HG02588 (cell line): ENCODE results near the gene RAPGEF1.

Experiments
- ATAC-seq: cut with Tn5 transposase; IDR thresholded peaks from one replicate; pipeline ENCODE4 v1.9.1; 2021; ENCODE audit warnings: mild to moderate bottlenecking, moderate library complexity; ENCODE audit not compliant: unreplicated experiment

Gene RAPGEF1

DNA sequence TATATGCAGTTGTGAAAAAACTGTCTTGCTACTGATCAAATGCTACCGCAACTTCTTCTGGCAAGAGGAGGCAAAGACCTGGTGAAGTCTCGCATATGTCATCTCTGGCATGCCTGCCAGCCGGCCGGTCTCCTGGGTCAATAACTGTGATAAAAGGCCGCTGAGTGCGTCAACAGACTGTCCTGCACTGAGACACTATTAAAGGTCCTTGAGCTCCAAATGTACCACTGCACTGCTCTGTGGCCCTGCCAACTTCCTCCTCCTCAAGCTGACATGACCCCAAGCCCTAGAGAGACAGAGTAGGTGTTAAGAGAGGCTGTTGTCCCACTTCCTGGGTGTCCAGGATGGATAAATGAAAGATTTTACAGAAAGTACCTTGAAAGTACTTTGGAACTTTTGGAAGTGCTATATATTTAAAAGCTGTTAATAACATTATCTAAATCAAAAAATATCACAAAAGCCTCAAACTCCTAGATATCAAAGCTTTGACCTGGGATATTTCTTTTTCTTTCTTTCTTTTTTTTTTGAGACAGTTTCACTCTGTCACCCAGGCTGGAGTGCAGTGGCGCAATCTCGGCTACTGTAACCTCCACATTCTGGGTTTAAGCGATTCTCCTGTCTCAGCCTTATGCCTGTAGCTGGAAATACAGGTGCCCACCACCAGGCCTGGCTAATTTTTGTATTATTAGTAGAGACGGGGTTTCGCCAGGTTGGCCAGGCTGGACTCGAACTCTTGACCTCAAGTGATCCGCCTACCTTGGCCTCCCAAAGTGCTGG lies 31.5 kb downstream of the RAPGEF1 start:
- no peak for ATAC-seq

DNA sequence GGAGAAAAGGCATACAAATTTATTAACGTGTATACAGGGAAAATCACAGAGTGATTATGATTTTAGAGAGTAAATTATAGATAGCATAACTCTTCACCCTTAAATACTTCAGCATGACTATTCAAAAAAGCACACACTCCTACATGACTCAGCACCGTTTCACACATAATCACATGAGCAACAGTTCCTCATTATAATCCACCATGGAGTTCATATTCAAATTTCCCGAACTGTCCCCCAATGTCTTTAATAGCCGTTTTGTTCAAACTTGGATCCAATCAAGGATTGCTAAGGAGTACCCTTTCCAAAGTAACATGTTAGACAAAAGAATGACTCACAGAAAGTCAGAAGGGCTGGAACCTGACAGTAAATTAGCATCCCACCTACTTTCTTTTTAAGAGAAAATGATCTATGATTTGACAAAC lies 32.1 kb downstream of the RAPGEF1 start:
- ATAC-seq: no peak

DNA sequence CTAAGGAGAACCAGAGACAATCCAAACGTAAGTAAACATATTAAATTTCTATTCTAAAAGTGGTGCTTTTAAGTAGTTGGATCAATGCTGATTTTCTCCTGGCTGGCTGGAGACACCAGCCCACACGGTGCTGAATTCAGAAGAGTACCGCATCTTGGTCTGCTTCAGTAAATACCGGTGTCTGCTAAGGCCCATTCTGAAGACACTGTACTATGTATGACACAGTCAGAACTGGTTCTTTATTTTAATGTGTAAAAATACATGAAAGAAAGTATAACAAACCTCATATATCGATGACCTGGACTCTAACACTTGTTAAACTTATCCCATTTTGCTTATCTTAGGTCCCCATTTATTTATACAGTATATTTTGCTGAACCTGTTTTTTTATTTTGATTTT lies 32.8 kb downstream of the RAPGEF1 start:
- no peak for ATAC-seq

DNA sequence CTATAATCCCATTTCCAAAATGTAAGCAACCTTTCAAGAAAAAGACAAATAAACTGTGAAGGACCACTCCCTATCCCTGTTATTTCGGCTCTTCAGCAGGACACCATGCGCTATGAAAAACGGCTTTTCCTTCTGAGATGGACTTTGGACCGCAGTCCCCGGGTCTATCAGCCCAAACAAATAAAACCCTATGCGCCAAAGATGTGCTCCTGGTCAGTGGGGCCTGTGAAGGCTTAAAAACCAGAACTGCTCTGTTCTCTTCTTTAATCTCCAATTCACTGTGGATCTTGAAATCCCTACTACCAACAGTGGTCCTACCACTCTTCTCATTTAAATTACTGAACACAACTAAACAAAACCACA lies 33.3 kb downstream of the RAPGEF1 start:
- no peak for ATAC-seq

DNA sequence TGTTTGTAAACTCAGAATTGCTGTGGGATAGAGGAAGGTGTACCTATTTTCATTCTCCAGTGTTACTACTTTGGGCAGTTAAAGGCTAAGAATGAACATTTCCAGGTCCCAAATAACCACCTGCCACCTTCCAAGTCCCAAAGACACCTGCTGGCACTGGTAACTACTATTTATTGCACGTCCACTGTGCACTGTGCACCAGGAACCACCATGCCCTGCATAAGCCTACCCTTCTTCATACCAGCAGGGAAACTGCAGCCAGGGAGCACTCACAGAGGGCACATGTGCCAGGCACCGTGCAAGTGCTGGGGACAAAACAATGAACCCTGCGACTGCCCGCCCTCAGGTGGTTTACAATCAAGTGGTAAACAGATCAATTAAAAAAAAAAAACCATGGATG lies 34.9 kb downstream of the RAPGEF1 start:
- ATAC-seq: no peak

DNA sequence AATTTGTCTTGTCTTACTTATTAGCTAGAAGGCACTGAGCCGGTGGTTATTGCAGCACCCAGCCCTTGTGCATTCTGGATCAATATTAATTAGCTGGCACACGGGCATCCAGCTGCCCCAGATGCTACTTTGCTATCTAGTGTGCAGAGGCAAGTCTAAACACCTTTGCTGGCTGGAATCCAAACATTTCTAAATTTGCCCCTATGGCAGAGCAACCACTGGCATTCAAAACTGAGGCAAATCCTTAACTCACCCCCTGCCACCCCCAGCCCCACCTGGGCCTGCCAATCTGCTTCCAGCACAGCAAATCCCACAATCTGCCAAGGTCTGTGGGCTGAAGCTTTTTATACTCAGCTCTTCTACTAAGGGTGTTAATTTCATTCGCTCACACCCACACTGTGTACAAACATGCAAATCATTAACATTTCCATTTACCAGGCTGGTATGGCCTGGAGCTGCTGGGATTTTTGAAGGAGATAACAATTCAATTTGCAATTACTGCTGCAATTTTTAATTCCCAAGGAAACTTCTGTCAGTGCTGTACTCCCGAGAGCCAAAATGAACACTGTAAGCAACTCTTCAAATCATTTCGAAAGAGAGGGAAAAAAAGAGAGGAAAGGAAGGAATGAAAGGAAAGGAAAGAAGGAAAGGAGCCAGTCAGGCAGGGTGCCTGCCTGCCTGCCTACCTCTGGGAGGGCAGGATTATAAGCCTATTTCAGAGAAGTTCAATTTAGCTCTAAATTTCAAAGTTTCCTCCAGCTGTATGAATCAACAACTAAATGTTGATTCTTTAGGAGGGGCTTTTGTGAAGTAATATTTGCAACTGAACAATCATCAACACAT lies 35.5 kb downstream of the RAPGEF1 start:
- no peak for ATAC-seq

DNA sequence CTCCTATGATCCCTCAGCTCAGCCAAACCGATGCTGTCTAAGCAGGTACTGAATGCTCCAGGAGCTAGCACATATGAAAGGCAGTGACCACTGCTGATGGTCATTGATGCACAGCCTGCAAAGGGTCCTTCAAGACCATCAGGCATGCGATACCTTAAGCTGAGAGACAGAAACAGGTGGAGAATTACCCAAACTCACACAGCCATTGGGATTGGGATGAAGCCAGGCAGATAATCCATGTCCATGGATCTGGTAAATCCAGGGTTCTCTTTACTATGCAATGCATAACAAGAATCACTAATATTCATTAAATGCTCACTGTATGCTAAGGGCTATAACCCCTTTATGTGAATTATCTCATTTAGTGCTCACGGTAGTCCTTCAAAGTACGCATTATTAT lies 36.2 kb downstream of the RAPGEF1 start:
- no peak for ATAC-seq

DNA sequence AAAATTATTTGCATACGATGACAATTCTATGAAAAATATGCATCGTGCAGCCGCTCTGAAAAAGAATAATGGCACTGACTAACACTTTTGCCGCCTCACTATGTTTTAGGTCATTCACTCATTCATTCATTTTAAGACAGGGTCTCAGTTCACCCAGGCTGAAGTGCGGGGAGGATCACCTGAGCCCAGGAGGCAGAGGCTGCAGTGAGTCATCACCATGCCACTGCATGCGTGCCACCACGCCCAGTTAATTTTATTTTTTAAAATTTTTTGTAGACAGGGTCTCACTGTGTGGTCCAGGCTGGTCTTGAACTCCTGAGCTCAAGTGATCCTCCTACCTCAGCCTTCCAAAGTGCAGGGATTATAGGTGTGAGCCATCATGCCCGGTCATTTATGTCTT lies 37.0 kb downstream of the RAPGEF1 start:
- no peak for ATAC-seq

DNA sequence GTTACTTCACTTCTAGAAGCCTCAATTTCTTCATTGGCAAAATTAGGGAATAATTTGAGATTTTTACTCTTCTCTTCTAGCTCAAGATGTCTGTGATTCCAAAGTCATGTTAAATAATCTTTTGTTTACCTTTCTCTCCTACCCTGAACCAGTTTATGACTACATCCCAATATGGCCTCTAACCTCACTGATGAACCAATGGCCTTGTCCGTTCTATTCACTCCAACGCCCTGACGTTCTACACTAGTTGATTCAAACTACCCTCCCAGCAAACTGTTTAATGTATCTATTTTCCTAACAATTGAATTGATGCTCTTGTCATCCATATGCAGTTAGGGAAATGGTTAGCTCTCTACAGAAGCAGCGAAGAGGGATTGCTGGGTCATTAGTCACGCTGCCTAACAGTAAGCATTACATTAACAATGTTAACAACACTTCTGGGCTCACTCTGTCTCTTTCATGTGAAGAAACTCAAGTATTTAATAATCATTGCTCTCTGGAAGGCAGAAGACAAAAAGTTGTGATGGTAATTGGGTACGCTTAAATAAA lies 38.0 kb downstream of the RAPGEF1 start:
- no peak for ATAC-seq

DNA sequence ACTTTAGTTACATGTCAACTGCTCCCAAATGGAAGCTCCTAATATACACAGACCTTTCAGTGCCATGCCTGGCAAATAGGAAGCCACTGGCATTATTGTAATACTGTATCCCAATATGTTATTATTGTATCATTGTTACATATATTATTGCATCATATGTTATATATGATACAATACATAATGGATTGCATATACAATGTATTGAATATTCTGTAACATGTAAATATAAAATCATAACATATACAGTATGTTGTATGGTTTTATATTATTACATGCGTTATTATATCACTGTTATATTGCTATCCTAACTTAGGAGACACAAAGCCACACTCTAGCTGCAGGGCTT lies 38.5 kb downstream of the RAPGEF1 start:
- ATAC-seq: no peak

DNA sequence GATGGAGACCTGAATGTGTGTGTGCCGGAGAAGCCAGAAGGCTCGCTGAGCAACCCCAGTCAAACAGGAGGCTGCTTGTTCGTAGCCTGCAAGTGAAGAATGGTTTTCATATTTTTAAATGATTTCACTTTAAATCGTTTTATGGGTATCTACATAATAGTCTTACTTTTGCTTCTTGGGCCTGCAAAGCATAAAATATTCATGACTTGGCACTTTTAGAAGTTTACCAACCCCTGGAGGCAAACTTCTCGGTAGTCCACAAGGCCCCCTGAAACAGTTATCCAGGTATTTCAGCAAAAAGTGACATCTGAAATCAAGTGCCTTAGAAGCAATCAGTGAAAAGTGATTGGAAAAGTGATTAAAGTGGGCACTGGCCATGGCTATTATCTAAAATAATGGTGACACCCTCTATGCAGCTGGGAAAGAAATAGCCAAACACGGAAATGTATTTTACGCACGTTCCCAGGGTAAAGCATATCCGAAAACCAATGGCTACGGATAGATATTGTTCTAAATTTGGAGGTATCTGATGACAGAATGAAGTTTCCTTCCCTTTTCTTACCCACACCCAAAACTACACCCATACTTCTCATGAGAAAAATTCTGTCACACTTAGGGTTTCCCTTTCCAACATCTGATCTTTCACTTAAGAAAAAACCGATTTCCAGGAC lies 39.0 kb downstream of the RAPGEF1 start:
- ATAC-seq: no peak

DNA sequence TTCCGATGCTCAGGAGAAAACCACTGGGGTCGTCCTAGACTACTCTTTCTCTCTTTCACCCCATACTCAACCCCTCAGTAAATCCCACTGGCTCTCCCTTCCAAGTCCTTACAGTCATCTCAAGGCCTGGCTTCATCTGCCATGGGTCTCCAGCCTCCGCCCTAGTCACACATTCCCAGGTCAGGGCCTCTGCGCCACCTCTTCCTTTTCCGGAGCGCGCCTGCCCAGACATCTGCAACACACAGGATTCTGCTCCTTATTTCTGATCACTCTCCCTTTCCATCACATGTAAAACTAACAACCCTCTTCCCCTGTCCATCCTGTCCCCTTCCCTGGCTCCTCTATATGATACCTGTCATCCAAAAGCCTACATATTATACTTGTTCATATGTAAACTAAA lies 39.8 kb downstream of the RAPGEF1 start:
- ATAC-seq: no peak

DNA sequence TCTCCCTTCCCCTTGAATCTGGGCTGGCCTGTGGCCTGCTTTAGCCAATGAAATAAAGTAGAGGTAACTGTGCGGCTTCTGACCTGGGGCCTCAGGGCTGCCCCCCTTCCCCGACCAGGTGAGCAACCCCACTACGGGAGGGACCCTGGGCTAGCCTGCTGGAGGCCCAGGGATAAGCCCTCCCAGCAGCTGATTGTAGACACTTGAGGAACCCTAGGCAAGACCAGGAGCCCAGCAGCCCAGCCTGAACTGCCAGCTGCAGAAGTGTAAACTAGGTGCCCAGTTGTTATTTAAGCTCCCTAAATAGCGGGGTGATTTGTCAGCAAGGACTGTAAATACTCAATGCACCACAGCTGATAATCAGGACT lies 41.3 kb downstream of the RAPGEF1 start:
- ATAC-seq: no peak

DNA sequence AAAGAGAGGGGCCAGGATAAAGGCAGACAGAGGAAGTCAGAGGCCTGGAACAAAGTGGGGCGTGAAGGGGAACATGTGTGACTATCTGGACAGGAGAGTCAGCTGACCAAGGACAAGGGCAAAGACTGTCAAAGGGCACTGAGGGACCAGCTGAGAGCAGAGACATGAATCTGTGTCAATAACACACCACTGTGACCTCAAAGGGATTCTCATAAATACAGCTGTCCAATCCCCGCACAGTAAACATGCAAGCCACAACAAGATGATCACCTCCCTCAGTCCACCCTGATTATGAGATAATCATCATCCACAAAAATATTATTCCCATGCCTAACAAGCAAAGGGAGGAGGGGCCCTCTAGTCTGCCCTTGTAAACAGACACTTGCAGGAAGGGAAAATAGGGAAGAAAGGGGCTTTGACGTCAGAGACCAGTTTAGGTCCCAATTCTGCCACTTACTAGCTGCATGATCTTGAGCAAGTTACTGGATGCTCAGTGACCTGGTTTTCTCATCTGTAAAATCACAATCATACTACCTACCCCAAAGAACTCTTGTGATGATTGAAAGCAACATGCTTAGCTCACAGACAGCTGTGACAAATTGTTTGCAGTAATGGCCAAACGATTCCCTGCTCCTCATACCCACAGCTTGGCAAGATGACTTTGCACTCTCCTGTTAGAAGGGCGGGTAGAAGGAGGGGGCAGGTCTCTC lies 41.8 kb downstream of the RAPGEF1 start:
- no peak for ATAC-seq

DNA sequence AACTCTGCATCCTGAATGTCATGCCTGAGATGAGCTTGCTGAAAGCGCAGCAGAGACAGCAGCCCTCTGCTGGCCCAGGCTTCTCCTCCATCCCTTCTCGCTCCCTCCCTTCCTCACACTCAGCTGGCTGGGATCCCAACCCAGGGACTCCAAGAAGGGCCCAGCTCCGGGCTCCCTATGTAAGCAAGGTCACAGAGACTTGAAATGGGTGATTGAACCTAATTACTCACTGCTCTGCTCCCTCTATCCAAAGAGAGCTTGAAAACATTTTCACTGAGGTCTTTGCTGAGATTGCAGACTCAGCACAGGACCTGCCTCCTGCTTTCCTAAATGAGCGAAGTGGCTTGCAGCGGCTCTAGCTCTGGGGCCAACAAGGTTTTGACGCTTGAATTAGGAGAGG lies 42.8 kb downstream of the RAPGEF1 start:
- ATAC-seq: no peak

DNA sequence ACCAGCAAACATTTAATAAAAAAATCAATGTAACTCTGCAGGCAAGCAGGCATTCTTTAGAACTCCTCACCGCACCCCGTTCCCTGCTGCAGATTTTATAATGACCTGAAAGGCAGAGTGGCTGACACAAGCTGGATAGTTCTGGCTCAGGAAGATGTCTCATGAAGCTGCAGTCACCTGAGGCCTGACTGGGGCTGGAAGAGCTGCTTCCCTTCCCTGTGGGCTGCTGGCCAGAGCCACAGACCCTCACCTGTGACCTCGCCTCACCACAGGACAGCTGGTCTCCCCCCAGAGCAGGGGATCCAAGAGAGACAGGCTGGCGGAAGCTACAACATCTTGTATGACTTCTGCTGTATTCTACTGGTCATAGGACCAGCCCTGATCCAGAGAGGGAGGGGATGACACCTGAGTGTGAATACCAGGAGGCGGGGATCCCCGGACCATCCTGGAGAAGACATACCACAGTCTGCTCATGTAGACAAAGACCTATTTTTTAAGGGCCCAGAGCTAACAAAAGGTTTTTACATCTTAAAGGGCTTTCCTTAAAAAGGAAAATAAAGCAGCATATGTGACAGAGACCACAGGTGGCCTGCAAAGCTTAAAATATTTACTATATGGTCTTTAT lies 43.9 kb downstream of the RAPGEF1 start:
- no peak for ATAC-seq

DNA sequence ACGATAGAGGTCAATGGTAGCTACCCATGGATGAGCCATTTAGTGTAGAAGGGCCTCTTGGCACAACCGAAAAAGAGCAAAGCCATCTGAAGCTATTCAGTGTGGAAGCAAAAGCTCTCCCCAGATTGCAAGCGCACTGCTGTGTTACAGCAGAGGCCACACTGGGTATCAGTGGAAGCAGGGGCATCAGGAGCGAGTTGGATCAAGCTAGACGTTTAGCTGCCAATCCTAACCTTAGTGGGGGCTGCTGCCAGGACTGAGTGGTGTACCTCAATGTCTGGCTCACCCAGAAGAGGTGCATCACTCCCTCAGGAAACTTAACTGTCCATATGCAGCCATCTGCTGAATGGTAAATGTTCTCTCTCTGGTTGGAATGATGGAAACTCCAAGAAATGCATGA lies 44.5 kb downstream of the RAPGEF1 start:
- no peak for ATAC-seq

DNA sequence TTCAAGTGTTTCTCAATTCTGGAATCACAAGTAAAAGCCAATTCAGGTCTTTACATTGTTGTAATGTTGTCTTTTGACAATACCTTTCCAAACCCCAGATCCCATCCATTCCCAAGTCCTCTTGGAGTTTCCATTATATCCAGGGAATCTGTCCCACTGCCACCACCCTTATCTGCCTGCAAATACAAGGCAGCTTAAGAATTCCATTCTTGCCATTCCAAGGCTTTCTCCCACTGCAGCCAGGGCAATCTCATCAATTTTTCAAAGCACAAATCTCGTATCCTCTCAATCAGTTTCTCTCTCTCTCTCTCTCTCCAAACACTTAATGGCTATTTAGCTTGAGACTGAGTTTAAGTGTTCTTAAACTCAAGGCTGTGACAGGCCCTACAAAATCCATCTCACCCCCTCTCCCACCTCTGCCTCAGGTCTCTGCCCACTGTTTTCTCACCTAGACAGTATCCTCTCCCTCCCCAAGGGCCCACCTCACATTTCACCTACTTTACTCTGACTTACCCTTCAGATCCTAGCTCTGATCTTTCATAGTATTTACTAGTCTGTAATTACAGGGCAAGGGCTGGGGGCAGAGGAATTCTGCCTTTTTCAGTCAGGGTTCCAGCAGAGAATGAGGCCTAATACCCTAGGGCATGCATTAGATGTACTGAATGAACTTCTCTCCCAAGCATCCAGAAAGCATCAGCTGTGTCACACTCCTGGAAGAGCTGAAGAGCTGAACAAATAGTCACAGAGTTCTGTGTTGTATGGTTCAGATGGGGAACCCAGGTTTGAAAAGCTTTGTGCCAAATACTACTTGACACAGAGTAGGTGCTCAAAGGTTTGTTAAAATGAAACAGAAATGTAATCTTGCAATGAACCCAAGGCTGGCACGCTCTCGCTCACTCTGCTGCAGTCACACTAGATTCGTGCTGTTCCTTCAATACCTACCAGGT lies 46.0 kb downstream of the RAPGEF1 start:
- ATAC-seq: no peak
